AG04449 (cell line): Measurements from ENCODE around the gene TMIGD3.

Experiments used
- CTCF ChIA-PET: fragments of 350-600 bp; formaldehyde crosslinking; extraction: SDS; loops from one replicate; lab custom pipeline; 2021; ENCODE audit warnings: antibody characterized with exemption; lab: Yijun Ruan, JAX
- POLR2A ChIA-PET: fragments of 400-600, 350-600 bp; formaldehyde crosslinking; extraction: SDS; loops from one replicate; lab custom pipeline; 2020; ENCODE audit warnings: antibody characterized with exemption, inconsistent platforms; lab: Yijun Ruan, JAX
- DNase-seq: peaks from one replicate; pipeline ENCODE4 v3.0.0-alpha.2; 2010; ENCODE audit warnings: low read depth, low spot score
- H3K4me3 ChIP-seq: 2 replicates; pipeline ENCODE4 v1.5.1; 2011; ENCODE audit warnings: low read depth, mild to moderate bottlenecking, control low read depth, low read length
- CTCF ChIP-seq: IDR thresholded peaks from one replicate; pipeline ENCODE4 v1.5.1; 2011; ENCODE audit warnings: mild to moderate bottlenecking, moderate library complexity, low read length, control low read depth, inconsistent platforms; ENCODE audit not compliant: insufficient read depth; ENCODE audit errors: missing control alignments

TMIGD3 gene

GRCh38 chr1:111441573-111442192 is 61.8 kb downstream of the TMIGD3 start:
- no peak overlapping the region for H3K4me3 ChIP-seq
- ChIA-PET CTCF (interaction anchor here (1.3 to 1.8 kb wide), 2 partner anchors 66 to 326 kb away, joined by 4 read pairs; no protein-coding TSS in a partner anchor), POLR2A (no interaction called here)
- no peak for DNase-seq
- peak; percentile 46 for TF ChIP-seq CTCF

GRCh38 chr1:111439461-111440351 is 63.7 kb downstream of the TMIGD3 start:
- TF ChIP-seq CTCF = no peak
- DNase-seq = no peak
- ChIA-PET CTCF (interaction anchor here (0.8 to 1.8 kb wide), 5 partner anchors 9 to 330 kb away, joined by 3 to 4 read pairs (median 4); partner anchors contain the start of gene WDR77), POLR2A (no interaction called here)
- H3K4me3 ChIP-seq = no peak overlapping the region

- POLR2A ChIA-PET = no interaction called here
- no peak for DNase-seq
- TF ChIP-seq CTCF = no peak
- CTCF ChIA-PET = interaction anchor here (1.0 kb wide), 1 partner anchor 11 kb away, joined by 3 read pairs; no protein-coding TSS in a partner anchor
- H3K4me3 ChIP-seq = no peak overlapping the region
Measured at GRCh38 chr1:111436726-111437125, 66.7 kb downstream of the TMIGD3 start.
